ENCODE results near the gene MYCBP2.
"Not testable (repeated sequence)": the region's sequence is repeated elsewhere in the genome, so short reads cannot be mapped to it uniquely, and the experiment has no call there.

DNA sequence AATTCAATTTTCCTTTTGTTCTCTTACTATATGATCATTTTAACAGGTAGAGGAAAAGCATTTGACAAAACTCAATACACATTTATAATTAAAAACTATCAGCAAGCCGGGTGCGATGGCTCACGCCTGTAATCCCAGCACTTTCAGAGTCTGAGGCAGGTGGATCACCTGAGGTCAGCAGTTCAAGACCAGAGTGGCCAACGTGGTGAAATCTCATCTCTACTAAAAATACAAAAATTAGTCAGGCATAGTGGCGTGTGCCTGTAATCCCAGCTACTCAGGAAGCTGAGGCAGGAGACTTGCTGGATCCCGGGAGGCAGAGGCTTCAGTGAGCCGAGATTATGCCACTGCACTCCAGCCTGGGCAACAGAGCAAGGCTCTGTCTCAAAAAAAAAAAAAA is 11.4 kb downstream of the MYCBP2 start:
- TF ChIP-seq, protein P1, sequence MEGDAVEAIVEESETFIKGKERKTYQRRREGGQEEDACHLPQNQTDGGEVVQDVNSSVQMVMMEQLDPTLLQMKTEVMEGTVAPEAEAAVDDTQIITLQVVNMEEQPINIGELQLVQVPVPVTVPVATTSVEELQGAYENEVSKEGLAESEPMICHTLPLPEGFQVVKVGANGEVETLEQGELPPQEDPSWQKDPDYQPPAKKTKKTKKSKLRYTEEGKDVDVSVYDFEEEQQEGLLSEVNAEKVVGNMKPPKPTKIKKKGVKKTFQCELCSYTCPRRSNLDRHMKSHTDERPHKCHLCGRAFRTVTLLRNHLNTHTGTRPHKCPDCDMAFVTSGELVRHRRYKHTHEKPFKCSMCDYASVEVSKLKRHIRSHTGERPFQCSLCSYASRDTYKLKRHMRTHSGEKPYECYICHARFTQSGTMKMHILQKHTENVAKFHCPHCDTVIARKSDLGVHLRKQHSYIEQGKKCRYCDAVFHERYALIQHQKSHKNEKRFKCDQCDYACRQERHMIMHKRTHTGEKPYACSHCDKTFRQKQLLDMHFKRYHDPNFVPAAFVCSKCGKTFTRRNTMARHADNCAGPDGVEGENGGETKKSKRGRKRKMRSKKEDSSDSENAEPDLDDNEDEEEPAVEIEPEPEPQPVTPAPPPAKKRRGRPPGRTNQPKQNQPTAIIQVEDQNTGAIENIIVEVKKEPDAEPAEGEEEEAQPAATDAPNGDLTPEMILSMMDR (IDR thresholded peaks at IDR 0.05) = not testable (repeated sequence)
- TF ChIP-seq POLR2AphosphoS5, EP300 (IDR thresholded peaks at IDR 0.05): not testable (repeated sequence)

Data from sigmoid colon (tissue), 4 donors.